GM18861 (cell line): ENCODE results near the gene LAMB4.
"Not testable (repeated sequence)": the region's sequence is repeated elsewhere in the genome, so short reads cannot be mapped to it uniquely, and the experiment has no call there.

Experiments
- ATAC-seq: cut with Tn5 transposase; IDR thresholded peaks from one replicate; pipeline ENCODE4 v1.9.1; 2021; ENCODE audit not compliant: unreplicated experiment

The LAMB4 gene

DNA sequence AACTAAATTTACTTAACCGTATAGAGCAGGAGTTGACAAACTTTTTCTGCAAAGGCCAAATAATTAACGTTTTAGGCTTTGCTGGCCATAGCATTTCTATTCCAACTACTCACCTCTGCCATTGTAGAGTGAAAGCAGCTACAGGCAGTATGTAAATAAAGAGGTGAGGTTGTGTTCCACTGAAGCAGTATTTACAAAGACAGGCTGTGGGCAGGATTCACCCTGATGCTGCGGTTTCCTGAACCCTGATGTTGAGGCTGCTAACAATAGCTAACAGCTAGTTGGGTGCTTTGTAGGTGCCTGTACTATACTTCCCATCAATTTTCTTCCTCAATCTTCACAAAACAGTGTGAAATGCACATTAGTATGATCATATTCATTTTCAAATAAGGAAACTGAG is 80.2 kb downstream of the LAMB4 start:
- ATAC-seq = no peak

DNA sequence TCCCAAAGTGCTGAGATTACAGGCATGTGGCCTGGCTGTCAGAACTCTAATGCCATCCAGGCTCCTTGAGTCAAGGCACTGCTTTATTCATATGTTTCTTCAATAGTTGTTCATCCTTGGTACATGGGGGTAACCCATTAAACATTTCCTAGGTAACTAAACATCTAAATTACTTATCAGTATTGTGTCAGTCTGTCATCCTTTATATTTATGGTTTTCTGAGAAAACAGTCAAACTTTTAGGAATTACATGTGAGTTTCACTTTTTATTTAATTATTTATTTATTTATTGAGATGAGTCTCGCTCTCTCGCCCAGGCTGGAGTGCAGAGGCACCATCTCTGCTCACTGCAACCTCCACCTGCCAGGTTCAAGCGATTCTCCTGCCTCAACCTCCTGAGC is 81.7 kb downstream of the LAMB4 start:
- no peak for ATAC-seq

DNA sequence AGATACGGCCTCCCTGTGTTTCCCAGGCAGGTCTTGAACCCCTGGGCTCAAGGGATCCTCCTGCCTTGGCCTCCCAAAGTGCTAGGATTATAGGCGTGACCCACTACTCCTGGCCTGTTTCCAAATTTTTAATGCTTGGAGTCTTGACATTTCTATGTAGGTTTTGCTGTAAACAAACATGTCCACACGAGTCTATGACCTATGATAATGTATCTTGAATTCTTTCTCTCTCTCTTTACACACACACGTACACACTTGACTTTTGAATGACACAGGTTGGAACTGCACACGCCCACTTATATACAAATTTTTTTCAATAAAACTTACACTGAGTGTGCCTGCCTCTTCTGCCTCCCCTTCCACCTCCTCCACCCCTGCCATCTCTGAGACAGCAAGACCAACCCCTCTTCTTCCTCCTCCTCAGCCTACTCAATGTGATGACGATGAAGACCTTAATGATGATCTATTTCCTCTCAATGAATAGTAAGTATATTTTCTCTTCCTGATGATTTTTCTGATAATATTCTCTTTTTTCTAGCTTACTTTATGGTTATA is 83.1 kb downstream of the LAMB4 start:
- ATAC-seq = no peak

DNA sequence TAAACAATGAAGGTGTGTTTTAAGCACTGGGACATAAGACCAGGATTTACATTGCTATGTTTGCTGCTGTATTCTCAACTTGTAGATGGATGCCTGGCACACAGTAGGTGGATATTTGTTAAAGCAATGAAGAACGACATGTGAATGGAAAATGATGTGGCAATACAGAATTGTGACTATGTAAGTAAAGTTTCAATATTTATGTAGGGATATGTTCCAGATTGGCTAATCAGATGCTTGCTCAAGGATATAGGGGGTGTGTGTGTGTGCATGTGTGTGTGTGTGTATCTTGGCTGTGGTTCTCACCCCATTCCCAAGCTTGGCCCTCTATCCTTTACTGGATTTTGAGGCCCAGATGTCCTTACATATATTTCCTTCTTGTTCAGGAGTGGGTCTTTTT is 84.5 kb downstream of the LAMB4 start:
- no peak for ATAC-seq

DNA sequence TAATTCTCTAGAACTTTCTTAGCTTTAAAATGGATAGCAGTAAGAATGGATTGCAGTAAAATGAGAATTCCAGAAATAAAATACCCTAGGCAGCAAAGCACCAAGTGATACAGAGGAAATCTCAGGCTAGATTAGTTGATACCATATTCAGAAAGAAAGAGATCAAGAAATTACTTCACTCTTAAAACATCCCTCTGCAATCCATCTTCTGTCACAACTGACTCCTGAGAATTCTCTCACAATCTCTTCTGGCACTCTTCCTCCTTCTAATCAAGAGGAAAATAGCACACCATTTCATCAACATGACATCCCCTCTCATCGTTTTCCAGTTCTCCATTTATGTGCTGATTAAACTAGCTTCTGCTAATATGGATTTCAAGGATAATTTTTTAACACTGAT is 85.0 kb downstream of the LAMB4 start:
- no peak for ATAC-seq

DNA sequence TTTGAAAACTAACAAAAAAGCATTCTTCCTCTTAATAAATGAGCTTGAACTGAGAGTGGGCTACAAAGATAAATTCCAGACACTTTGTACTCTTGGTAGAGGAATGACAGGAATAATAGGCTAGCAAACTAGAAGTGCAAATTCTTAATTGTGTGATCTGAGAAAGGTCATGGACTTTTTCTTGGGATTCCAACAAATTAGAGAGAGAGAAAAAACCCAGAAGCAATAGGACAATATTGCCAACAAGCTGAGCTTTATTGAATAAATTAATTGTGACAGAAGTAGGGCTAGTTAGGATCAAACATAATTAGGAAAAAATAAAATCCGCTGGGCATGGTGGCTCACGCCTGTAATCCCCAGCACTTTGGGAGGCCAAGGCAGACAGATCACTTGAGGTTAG is 85.8 kb downstream of the LAMB4 start:
- no peak for ATAC-seq

DNA sequence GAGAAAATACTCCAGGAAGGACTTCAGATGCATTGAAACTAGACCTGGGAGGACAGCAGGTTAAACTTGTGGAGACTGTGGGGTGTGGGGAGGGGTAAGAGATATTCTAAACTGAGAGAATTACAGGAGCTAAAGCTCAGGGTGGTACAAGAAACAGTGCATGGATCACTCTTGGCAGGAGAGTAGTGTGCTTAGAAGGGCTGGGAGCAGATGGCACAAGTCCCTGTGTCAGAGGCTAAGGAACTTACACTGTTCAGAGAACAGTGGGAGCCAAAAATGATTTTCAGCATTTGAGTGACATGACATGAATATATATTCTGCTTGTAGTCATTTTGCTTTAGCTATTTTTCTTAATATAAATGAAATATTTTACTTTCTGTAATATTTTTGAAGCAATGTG is 91.2 kb downstream of the LAMB4 start:
- ATAC-seq = no peak

DNA sequence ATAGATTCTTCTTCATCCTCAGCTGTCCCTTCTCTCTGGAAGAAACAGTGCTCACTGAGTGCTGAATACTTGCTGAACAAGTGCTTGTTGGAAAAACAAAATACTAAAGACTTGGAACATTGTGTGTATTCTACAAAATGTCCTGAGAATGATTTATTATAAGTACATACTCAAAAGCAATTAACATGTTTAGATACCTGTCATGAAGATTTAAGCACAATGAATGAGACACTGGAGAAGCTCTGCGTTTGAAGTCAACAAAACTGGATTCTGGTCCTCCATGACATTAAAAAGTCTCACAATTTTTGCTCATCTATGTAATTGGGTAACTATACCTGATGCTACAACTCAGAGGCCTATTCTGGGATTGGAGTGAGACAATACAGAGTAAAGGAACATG is 92.4 kb downstream of the LAMB4 start:
- ATAC-seq = no peak

DNA sequence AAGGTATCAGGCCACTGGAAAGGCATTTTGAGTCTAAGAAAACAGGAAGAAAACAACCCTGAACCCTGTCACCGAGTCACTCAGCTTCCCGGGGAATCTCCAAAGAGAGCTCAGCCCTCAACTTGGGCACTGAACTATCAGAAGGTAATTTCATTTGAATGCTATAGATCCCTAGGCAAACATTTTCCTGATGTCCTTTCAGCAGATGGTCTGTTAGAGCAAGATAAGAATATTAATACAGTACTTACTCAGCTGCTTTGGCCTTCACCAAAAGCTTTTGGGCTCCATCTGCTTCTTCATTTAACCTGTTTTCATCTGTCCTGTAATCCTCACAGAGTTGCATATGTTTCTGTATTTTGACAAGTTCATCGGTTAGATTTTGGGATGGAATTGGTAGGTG is 93.0 kb downstream of the LAMB4 start:
- ATAC-seq = no peak

DNA sequence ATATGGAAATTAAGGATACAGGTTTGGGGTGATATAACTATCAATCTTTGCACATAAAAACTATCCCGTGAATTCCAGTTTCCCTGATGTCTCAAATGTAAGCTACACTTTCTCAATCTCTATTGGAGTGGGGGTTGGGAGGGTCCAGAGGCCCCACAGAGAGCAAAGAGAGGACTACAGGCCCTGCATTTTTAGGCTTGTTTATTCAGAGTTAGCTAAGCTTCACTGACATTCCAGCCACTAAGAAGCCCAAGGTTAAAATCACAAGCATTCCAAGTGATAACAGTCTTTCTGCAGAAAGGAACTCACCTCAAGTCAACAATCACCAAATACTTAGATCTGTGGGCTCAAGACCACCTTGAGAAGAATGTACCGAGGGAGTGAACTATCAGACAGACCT is 95.6 kb downstream of the LAMB4 start:
- ATAC-seq = no peak

DNA sequence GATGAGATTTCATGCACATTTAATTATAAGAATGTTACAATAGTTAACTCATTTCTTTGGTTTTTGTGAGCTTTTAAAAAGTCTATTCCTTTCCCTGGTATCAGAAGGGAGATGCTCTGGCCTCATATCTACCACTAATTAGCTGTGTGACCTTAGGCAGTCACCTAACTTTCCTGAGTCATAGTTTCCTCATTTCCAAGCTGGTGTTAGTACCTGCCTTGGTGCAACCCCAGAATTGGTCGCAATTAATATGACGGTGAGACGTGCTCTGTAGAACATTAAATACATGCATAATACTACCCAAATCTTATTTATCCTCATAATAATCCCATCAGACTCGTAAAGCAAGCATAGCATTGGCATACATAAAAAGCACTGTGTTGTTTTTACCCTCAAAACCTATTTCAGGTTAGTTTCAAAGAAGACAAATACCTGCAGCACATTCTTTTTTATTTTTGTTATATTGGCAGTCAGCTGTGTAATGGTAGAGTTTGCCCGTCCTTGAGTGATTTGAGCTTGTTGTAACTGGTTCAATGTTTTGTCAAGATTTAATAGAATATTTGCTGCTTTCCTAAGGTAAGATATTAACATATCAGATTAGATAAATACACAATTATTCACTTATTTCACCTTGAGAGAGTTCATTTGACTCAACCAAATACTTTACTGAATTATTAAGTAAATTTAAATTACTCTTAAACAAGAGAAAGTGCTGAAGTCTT is 96.2 kb downstream of the LAMB4 start:
- ATAC-seq = no peak

DNA sequence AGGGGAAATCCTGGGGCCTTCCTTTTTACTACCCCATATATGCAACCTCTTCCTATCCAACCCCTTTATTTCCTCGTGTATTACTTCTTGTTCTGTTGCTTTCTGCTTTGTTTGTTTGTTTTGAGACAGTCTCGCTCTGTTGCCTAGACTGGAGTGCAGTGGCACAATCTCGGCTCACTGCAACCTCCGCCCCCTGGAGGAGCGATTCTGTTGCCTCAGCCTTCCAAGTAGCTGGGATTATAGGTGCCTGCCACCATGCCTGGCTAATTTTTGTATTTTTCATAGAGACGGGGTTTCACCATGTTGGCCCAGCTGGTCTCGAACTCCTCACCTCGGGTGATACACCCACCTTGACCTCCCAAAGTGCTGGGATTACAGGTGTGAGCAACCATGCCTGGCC is 96.9 kb downstream of the LAMB4 start:
- not testable (repeated sequence) for ATAC-seq

DNA sequence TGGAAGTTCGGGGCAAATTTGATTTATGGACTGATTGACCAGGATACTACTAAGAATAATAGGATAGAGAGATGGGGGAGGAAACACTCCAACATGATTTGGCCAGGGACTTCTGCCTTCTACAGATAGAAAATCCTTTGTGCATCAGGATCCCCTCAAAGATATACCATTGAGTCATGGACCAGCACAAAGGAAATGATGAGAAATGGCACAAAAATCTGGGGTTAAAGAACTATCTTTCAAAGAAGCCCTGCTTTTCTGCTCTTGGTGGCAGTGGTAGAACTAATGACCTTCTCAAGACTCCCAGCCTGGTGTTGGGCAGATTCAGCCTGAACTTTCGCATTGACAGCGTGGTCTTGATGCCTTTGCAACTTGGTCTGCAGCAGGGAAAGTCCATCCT is 99.6 kb downstream of the LAMB4 start:
- ATAC-seq = no peak

DNA sequence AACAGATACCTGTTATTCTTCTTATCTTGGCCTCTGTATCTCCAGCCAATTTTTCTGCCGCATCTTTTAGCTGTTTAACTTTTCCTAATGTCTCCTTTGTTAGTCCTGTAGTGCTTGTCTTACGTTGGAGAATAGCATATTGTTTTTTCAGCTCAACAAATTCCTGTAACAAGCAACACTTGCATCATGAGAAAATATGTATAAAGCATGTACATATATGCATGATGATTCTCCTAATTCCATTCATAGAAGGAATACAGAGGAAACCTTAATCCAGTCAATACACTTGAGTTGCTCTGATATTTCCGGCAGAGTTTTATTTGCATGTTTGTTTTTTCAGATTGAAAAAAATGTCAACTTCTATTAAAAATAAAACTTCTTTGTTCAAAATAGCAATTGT is 101.1 kb downstream of the LAMB4 start:
- ATAC-seq = no peak

DNA sequence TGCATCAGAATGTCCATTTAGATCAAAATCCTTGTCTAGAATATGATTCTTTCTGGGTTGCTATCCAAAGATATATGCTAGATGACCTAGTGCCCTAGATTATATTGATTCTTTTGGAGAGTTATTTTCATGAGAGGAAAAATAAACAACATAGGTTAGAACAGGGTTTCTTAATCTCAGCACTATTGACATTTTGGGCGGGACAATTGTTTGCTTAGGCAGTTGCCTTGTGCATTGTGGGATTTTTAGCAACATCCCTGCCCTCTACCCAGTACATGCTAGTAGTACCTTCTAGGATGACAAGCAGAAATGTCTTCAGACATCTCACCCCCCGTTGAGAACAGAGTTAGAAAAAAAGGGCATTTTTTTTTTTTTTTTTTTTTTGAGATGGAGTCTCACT is 102.0 kb downstream of the LAMB4 start:
- no peak for ATAC-seq

DNA sequence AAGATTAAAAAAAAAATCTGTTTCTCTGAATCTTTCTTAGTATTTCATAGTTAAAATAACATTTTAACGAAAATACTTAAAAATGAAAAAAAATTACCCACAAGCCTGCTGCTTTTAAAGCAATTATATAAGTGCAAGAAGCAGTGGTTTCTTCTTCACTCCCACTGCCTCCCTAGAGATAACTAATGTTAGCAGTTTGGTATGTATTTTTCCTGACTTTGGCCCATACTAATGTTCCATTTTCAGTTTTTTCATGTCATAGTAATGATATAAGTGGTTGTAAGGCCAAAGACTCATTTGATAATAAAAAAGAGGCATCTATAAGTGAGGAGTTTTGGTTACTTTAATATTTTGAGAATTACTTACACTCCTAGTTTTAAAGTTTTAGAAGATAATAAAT is 102.9 kb downstream of the LAMB4 start:
- no peak for ATAC-seq

DNA sequence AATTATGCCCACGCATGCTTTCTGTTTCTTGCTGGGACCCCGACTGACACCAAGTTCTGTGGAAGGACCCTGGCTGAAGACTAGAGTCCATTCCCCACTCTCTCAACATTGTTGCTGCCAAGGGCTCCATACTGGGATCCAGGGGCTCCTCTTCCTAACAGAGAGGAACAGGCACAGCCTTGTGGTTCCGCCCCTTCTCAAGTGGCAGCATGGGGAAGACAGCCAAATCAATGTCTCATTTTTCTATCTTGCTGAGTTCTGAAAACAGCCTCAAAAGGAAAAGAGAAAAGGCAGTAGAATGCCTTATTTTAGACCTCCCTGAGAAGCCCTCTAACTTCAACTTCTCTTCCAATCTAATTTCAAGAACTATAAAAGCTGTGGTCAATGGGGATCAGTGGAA is 103.5 kb downstream of the LAMB4 start:
- no peak for ATAC-seq

DNA sequence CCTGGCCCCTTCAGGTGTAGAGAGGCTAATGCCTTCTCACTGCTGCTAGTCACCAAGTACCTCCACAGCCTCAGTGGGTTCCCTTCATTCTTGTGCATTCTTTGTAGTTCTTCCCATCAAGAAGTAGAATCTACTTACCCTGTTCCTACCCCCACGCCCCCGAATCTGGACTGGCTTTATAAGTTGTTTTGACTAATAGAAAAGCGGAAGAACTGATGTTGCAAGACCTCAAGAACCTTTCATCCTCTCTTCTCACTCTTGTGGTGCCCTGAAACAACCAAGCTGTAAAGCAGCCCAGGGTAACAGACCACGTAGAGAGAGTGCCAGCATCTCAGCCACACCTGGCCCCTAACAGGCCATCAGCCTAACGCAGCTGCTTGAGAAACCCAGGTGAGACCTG is 104.0 kb downstream of the LAMB4 start:
- no peak for ATAC-seq

DNA sequence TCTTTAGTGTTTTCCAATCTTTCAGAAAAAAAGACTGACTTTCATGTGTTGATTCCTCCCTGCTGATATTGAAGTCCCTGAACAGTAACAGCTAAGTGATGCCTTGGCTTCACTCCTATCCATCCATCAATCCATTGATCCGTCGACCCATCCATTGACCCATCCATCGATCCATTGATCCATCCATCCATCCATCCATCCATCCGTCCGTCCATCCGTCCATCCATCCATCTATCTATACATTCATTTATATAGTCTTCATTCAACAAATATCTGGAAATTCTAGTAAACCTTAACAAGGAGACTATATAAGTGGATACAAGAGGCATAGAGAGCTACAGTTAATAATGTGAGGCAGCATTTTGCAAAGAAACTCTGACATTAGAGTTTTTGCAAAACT is 105.6 kb downstream of the LAMB4 start:
- ATAC-seq = no peak

DNA sequence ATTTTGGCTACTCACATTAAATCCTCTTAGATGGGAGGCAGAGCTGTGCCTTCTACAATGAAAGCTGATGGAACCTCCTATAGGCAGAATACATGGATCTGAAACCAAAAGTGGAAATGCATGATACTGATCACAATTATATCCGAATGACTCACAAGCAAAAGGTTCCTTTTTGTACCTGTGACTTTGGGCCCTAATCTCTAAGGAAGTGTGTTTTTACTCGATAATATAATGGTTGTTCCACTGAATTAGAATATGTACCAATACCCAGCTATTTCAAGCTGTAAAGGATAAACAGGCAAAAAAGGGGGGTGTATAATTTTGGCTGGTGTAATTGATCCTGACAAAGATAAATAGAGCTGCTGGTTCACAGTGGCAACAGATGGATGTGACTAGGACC is 109.6 kb downstream of the LAMB4 start:
- no peak for ATAC-seq

DNA sequence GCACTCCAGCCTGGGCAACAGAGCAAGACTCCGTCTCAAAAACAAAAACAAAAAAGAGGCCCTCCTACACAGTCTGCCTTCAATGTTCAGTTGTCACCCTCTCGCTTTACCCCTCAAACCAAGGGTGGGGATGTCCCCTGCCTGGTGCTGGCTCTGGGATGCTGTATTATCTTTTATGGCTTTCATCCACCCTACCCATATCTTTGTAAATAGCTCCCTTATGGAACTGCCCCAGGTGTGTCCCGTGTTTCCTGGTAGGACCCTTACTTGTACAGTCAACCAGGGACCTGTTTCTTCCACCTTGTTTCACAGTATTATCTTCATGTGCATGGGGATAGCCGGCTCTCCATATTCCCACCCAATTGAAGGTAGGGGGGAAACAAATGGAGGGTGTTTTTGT is 111.5 kb downstream of the LAMB4 start:
- no peak for ATAC-seq

DNA sequence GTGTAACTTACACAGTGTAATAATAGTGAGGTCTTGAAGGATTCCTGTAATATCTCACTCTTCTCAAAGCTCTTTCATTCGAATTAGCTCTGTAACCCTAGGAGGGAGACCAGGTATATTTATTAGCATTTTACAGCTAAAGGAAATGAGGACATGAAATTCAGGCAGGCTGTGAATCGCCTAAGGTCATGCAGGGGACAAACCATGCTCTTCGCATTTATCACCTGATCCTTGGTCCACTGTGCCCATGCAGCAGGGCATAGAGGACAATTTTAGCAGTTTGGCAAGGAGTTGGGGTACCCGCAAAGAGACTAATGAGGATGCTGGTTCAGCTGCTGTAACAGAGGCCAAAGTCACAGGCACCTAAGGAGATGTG is 112.4 kb downstream of the LAMB4 start:
- no peak for ATAC-seq
